ENCODE measurements around the gene CDH4. TPM values are rescaled to one million over a fixed set of nuclear protein-coding genes. Genes with fewer than 3 reads are reported as not detected.
"Not testable (repeated sequence)": the region's sequence is repeated elsewhere in the genome, so short reads cannot be mapped to it uniquely, and the experiment has no call there.

CDH4 gene
- total and polyA plus RNA-seq, 2 donors (not counting 1 experiment from before 2014, with no cell fraction given), result not detected

DNA sequence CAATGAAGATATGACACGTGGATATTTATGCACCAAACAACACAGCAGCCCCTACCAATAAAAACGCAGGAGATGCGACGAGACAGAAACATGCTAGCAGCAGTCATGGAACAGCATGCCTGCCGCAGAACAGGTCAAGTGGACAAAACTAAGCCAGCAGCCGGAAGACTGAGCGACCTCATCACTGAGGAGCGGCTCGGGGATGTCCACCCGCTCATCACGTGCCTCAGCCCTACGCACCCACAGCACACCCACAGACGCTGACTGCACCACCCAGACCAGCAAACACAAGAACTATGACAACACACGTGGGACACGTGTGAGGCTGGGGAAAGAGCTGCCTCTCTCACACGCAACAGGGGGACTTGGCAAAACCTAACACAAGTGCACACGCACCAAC, 731.9 kb downstream of the CDH4 start:
- H4K20me1 ChIP-seq (ENCODE audit: control insufficient read depth, insufficient read depth, low read length, poor library complexity, severe bottlenecking), result peaks cover 18% of the 10 kb centered on the region
- H3K4me1 Mint-ChIP-seq, result peaks cover 14% of the 10 kb centered on the region
- no peak overlapping the region for H3K27ac Mint-ChIP-seq
- H3K4me3 Mint-ChIP-seq, result no peak overlapping the region
- peaks cover 17% of the 10 kb centered on the region for H3K79me2 ChIP-seq (ENCODE audit: control insufficient read depth, insufficient read depth, low read length)
- no peaks in the 10 kb centered on the region for H3K27me3 ChIP-seq (replicated peaks in 1 of 4; ENCODE audit: control extremely low read depth in 1 of 4, control insufficient read depth in 3 of 4, insufficient read depth in 4 of 4, low read length in 3 of 4)
- WGBS (ENCODE audit: insufficient coverage), result 92% methylated on average over 17 of the region's 17 CpGs
- intact Hi-C loops (cut with micrococcal nuclease), result no loop called here
- ChIA-PET CTCF (no interaction called here), POLR2A (no interaction called here)
- peaks cover 0 to 6% of the 10 kb centered on the region in 2 donors for H3K4me1 ChIP-seq (ENCODE audit: control insufficient read depth in 2 of 2, insufficient read depth in 2 of 2, low read length in 2 of 2)
- no peak for DNase-seq
- TF ChIP-seq, protein P1, sequence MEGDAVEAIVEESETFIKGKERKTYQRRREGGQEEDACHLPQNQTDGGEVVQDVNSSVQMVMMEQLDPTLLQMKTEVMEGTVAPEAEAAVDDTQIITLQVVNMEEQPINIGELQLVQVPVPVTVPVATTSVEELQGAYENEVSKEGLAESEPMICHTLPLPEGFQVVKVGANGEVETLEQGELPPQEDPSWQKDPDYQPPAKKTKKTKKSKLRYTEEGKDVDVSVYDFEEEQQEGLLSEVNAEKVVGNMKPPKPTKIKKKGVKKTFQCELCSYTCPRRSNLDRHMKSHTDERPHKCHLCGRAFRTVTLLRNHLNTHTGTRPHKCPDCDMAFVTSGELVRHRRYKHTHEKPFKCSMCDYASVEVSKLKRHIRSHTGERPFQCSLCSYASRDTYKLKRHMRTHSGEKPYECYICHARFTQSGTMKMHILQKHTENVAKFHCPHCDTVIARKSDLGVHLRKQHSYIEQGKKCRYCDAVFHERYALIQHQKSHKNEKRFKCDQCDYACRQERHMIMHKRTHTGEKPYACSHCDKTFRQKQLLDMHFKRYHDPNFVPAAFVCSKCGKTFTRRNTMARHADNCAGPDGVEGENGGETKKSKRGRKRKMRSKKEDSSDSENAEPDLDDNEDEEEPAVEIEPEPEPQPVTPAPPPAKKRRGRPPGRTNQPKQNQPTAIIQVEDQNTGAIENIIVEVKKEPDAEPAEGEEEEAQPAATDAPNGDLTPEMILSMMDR (IDR thresholded peaks at IDR 0.05), result no peak
- no peak for TF ChIP-seq EZH2 (IDR thresholded peaks at IDR 0.05; ENCODE audit: borderline replicate concordance, insufficient read depth, low read depth, low read length, poor library complexity, severe bottlenecking)
- H3K27ac ChIP-seq (ENCODE audit: low read length in 2 of 2), result no peak overlapping the region
- H2AFZ ChIP-seq (ENCODE audit: insufficient read depth, low read depth, low read length, poor library complexity, severe bottlenecking), result no peak overlapping the region
- ATAC-seq (ENCODE audit: low read depth), result no peak
- H3K36me3 ChIP-seq (replicated peaks in 1 of 2; ENCODE audit: control extremely low read depth in 1 of 2, control insufficient read depth in 1 of 2, extremely low read depth in 1 of 2, insufficient read depth in 2 of 2, low read length in 1 of 2), result peaks cover 0 to 53% of the 10 kb centered on the region in 2 experiments
- no peak overlapping the region for H3K4me2 ChIP-seq (replicated peaks; ENCODE audit: low read depth, low read length, poor library complexity, severe bottlenecking)
- H3K9ac ChIP-seq (ENCODE audit: low read length), result no peak overlapping the region
- no peaks in the 10 kb centered on the region for H3K27me3 Mint-ChIP-seq
- H3K9me3 ChIP-seq (ENCODE audit: control extremely low read depth in 1 of 3, control insufficient read depth in 2 of 3, insufficient read depth in 1 of 3, low read length in 2 of 3), result peaks cover 0 to 17% (median 0%) of the 10 kb centered on the region in 3 donors
- no peaks in the 10 kb centered on the region for H3K9me3 Mint-ChIP-seq (ENCODE audit: insufficient read depth)
- no peak overlapping the region for H3K4me3 ChIP-seq (ENCODE audit: control extremely low read depth in 1 of 5, extremely low read depth in 1 of 5, insufficient read depth in 1 of 5, low read depth in 2 of 5, low read length in 4 of 5)

DNA sequence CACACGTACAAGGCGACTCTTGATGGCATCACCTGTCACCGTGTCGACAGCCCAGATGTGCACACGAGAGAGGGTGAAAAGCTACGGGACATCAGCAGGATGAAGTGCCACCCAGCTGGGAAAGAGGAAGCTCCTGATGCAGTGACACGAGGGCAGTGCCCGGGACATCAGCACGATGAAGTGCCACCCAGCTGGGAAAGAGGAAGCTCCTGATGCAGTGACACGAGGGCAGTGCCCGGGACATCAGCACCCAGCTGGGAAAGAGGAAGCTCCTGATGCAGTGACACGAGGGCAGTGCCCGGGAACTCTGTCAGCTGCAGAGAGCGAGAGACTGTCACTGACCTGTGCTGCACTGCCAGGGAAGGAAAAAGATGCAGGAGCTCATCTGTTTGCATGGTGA, 732.4 kb downstream of the CDH4 start:
- H3K9ac ChIP-seq (ENCODE audit: low read length); DNase-seq; H3K4me1 ChIP-seq (ENCODE audit: control insufficient read depth in 2 of 2, insufficient read depth in 2 of 2, low read length in 2 of 2); H3K27me3 ChIP-seq (replicated peaks in 1 of 4; ENCODE audit: control extremely low read depth in 1 of 4, control insufficient read depth in 3 of 4, insufficient read depth in 4 of 4, low read length in 3 of 4); H3K27me3 Mint-ChIP-seq; H3K27ac ChIP-seq (ENCODE audit: low read length in 2 of 2); POLR2A ChIA-PET; CTCF ChIA-PET; intact Hi-C loops (cut with micrococcal nuclease); H2AFZ ChIP-seq (ENCODE audit: insufficient read depth, low read depth, low read length, poor library complexity, severe bottlenecking); H3K4me2 ChIP-seq (replicated peaks; ENCODE audit: low read depth, low read length, poor library complexity, severe bottlenecking); H3K4me3 ChIP-seq (ENCODE audit: control extremely low read depth in 1 of 5, extremely low read depth in 1 of 5, insufficient read depth in 1 of 5, low read depth in 2 of 5, low read length in 4 of 5); H3K4me3 Mint-ChIP-seq; ATAC-seq (ENCODE audit: low read depth); H3K27ac Mint-ChIP-seq; H3K9me3 Mint-ChIP-seq (ENCODE audit: insufficient read depth): not testable (repeated sequence)
- peaks cover 0 to 53% of the 10 kb centered on the region in 2 experiments for H3K36me3 ChIP-seq (replicated peaks in 1 of 2; ENCODE audit: control extremely low read depth in 1 of 2, control insufficient read depth in 1 of 2, extremely low read depth in 1 of 2, insufficient read depth in 2 of 2, low read length in 1 of 2)
- H3K79me2 ChIP-seq (ENCODE audit: control insufficient read depth, insufficient read depth, low read length), result peaks cover 17% of the 10 kb centered on the region
- peaks cover 14% of the 10 kb centered on the region for H3K4me1 Mint-ChIP-seq
- H4K20me1 ChIP-seq (ENCODE audit: control insufficient read depth, insufficient read depth, low read length, poor library complexity, severe bottlenecking), result peaks cover 18% of the 10 kb centered on the region
- 90% methylated on average over 14 of the region's 14 CpGs for WGBS (ENCODE audit: insufficient coverage)
- peaks cover 0 to 17% (median 0%) of the 10 kb centered on the region in 3 donors for H3K9me3 ChIP-seq (ENCODE audit: control extremely low read depth in 1 of 3, control insufficient read depth in 2 of 3, insufficient read depth in 1 of 3, low read length in 2 of 3)

All from B cell (primary cell).